Metanephros (tissue), 1 donor: Measurements from ENCODE around the gene BCL2L15. TPM values are rescaled to one million over a fixed set of nuclear protein-coding genes. Genes with fewer than 3 reads are reported as not detected.

Experiments used
- total RNA-seq: library from RNA; depleted of rRNA; stranded (reverse); fragments of >200 nt; gene quantifications from one replicate; pipeline ENCODE4 v1.2.3, GENCODE V29; 2014

BCL2L15 gene
- 0.93 TPM for total RNA-seq

DNA sequence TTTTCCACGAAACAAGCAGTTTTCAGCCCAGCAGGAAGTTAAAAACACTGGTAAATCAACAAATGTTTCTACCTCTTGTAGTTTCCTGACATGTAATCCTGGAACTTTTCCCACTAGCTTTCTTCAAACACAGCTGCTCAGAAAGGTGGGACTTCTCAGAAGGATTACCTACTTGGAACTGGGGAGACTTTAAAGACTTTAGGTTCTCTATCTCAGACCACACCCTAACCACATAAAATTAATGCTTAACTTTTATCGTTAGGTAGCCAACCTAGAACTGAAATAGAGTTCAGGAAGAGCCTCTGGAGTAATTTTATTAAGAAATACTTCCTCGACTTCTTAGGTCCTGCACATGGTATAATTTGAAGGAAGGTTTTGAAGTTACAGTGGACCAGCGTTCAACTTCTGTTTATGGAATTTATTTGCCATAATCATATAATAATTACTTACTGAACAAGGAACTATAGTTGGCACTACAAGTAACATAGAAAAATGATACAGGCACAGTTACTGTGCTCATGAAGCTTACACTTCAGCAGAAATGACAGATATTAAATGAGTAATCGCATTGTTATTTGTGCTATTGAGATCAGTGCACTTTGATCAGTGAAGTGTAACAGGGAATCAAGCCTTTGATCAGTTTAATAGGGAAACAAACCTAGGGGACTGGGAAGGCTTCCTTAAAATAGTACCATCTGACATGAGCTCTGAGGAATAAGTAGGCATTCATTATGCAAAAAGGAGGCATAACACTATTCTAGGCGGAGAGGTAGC lies at the start of gene BCL2L15:
TSS of gene BCL2L15 (minus strand) at position 180 of the 774 bp plus-strand sequence. CDS start 206 bp downstream, outside the sequence.

GRCh38 chr1:113928941-113929749 lies 41.8 kb upstream of the BCL2L15 start, which contains the start of gene HIPK1:
HIPK1 (plus strand) TSS chr1:113929324.

DNA sequence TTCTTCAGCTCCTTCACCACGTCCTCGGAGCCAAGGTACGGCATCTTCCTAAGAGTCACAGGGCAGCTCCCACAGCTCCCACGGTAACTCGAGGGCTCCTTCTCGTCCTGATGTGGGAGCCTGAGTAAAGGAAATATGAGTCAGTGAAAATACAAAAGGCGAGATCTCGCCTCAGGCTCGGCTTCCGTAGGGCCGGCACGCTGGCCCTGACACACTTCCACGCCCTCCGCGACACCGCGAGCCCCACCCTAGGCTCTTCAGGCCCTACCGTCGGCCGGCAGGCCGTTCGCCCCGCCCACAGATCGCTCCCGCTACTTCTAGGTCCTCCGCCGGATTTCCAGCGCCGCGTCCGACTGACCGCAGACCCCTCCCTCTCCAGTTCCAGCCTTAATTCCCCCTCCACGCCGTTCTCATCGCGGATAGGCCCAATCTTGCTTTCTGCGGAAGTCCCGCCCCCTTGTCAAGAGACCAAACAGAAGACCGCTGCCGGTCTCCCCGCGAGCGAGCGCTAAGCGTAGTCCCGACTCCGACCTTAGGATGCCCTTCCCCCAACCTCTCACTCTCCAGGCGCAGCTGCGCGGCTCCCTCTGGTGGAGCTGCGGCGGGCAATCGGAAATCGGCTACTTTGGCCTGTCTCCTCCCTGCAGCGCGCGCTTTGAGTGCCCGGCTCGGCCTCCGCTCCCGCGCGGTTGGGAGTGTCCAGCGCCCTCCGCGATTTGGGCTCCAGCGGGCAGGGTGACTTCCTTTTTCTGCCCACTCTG lies 17.5 kb upstream of the BCL2L15 start, which contains the start of the genes AP4B1 and DCLRE1B:
TSS of gene AP4B1 (minus strand) at position 126 of the 761 bp plus-strand sequence. CDS start at position 44, 82 bp downstream.
TSS of gene DCLRE1B (plus strand) at position 653 of the 761 bp plus-strand sequence. CDS start 261 bp downstream, outside the sequence.

DNA sequence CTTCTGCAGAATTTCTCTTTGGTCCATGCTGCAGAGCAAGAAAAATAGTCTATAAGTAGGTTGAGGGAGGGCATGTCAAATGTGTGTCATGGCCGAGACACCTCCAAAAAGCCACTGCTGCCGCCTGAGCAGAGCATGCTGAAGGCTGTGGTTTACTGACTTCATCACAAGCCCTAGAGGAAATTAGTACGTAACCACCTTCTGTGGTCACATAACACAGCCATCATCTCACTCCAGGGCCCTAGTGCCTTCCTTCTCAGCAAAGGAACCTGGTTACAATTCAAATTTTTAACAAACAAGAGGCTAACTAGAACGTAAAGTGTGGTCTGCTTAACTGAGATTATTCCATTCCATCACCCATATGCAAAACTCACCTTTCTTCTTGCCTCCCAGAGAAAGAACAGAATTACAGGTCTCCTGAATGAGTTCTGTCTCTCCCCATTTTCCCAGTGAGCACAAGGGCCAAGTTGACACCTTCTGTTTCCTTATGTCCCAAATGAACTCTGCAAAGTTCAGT lies 15.7 kb downstream of the BCL2L15 start, which contains the start of gene PTPN22:
TSS of gene PTPN22 (minus strand) at position 116 of the 517 bp plus-strand sequence.

Other genes with a start within 250 kb of the BCL2L15 start
- gene PHTF1, start 128.1 kb downstream of the BCL2L15 start, total RNA-seq: 22.7 TPM
- 26.9 TPM for gene RSBN1, start 75.1 kb downstream of the BCL2L15 start, total RNA-seq
- 1.5 TPM for gene PTPN22, start 15.9 kb downstream of the BCL2L15 start, total RNA-seq
- gene AP4B1, start 17.2 kb upstream of the BCL2L15 start, total RNA-seq: 23.5 TPM
- gene DCLRE1B, start 17.7 kb upstream of the BCL2L15 start, total RNA-seq: 5.0 TPM
- gene HIPK1, start 41.7 kb upstream of the BCL2L15 start, total RNA-seq: 41.8 TPM
- gene OLFML3, start 91.9 kb upstream of the BCL2L15 start, total RNA-seq: 102 TPM